HG02884 (cell line): ENCODE data around the gene DSCAM.
"Not testable (repeated sequence)": the region's sequence is repeated elsewhere in the genome, so short reads cannot be mapped to it uniquely, and the experiment has no call there.

Source experiments
- ATAC-seq: cut with Tn5 transposase; IDR thresholded peaks from one replicate; pipeline ENCODE4 v1.9.1; 2021; ENCODE audit warnings: mild to moderate bottlenecking, moderate library complexity; ENCODE audit not compliant: unreplicated experiment

Gene DSCAM

GRCh38 chr21:40271164-40271563, 575.8 kb downstream of the DSCAM start:
- ATAC-seq = no peak

- ATAC-seq = no peak
Measured at GRCh38 chr21:40270047-40270446, 576.9 kb downstream of the DSCAM start.

GRCh38 chr21:40269239-40269638, 577.7 kb downstream of the DSCAM start:
- no peak for ATAC-seq

- not testable (repeated sequence) for ATAC-seq
Measured at GRCh38 chr21:40258456-40258855, 588.5 kb downstream of the DSCAM start.

GRCh38 chr21:40257342-40257741, 589.6 kb downstream of the DSCAM start:
- ATAC-seq = no peak

GRCh38 chr21:40255518-40256444, 591.2 kb downstream of the DSCAM start:
- no peak for ATAC-seq

- ATAC-seq = no peak
Measured at GRCh38 chr21:40254540-40255465, 592.2 kb downstream of the DSCAM start.

- ATAC-seq = no peak
Measured at GRCh38 chr21:40253112-40253511, 593.8 kb downstream of the DSCAM start.

- no peak for ATAC-seq
Measured at GRCh38 chr21:40250514-40251294, 596.3 kb downstream of the DSCAM start.

GRCh38 chr21:40244981-40245380, 602.0 kb downstream of the DSCAM start:
- ATAC-seq = no peak

- ATAC-seq = no peak
Measured at GRCh38 chr21:40243685-40244084, 603.3 kb downstream of the DSCAM start.

- ATAC-seq = no peak
Measured at GRCh38 chr21:40242586-40243265, 604.2 kb downstream of the DSCAM start.

GRCh38 chr21:40235528-40235927, 611.4 kb downstream of the DSCAM start:
- no peak for ATAC-seq

- ATAC-seq = no peak
Measured at GRCh38 chr21:40231979-40232378, 615.0 kb downstream of the DSCAM start.

- ATAC-seq = no peak
Measured at GRCh38 chr21:40227096-40227495, 619.9 kb downstream of the DSCAM start.

GRCh38 chr21:40215941-40216340, 631.0 kb downstream of the DSCAM start:
- no peak for ATAC-seq

GRCh38 chr21:40210251-40210650, 636.7 kb downstream of the DSCAM start:
- ATAC-seq = no peak

- ATAC-seq = no peak
Measured at GRCh38 chr21:40208948-40209345, 638.0 kb downstream of the DSCAM start.

GRCh38 chr21:40208206-40208947, 638.6 kb downstream of the DSCAM start:
- ATAC-seq = no peak

- no peak for ATAC-seq
Measured at GRCh38 chr21:40200946-40201345, 646.0 kb downstream of the DSCAM start.
